Measurements from ENCODE around the gene TMEM53.

- TF ChIP-seq CTCF (IDR thresholded peaks at IDR 0.05; ENCODE audit: low read length) (no peak), EZH2phosphoT487 (IDR thresholded peaks at IDR 0.05; ENCODE audit: low read length) (no peak), EZH2 (optimal IDR thresholded peaks at IDR 0.05; ENCODE audit: low read depth, low read length) (no peak)
Measured at GRCh38 chr1:44619261-44619900, 54.9 kb downstream of the TMEM53 start.

Data from MM.1S (cell line).